Lower leg skin (tissue), 4 donors: ENCODE measurements around the gene CARMIL3. TPM values are rescaled to one million over a fixed set of nuclear protein-coding genes. Genes with fewer than 3 reads are reported as not detected.

ENCODE experiments used
- DNase-seq, 2 donors: peaks; one replicate each; pipeline ENCODE4 v3.0.0-alpha.2; 2019; ENCODE audit warnings: low spot score in 2 of 2
- H3K4me3 ChIP-seq: fragments of 200-600 bp; sonication (generic); 2 replicates; pipeline ENCODE4 v1.5.1; 2017; ENCODE audit warnings: mild to moderate bottlenecking, low read depth; ENCODE audit not compliant: poor library complexity, severe bottlenecking
- CTCF ChIP-seq, 3 donors: fragments of 450-650 bp; IDR thresholded peaks; one replicate each; pipeline ENCODE4 v1.5.1; 2016; ENCODE audit warnings: antibody characterized with exemption in 3 of 3, mild to moderate bottlenecking in 3 of 3, moderate library complexity in 2 of 3
- POLR2A ChIP-seq, 2 donors: fragments of 450-650 bp; IDR thresholded peaks; one replicate each; pipeline ENCODE4 v1.6.1; 2016 to 2017; ENCODE audit warnings: antibody characterized with exemption in 2 of 2, mild to moderate bottlenecking in 1 of 2, moderate library complexity in 1 of 2
- WGBS, 2 donors: methylation state at CpG; one replicate each; pipeline ENCODE4 v1.1.5; 2018; 5-methylcytosine and 5-hydroxymethylcytosine counted together
- intact Hi-C: fragments of 100-400 bp; cut with DNase I; formaldehyde crosslinking; loops from one replicate; pipeline ENCODE4 v1.15.0; 2023; ENCODE audit warnings: low total_unique reads
- total RNA-seq, 4 donors: library from RNA; depleted of rRNA; stranded (reverse); fragments of >200 nt; gene quantifications; one replicate each; pipeline ENCODE4 v1.1.0, GENCODE V29; 2016

Gene CARMIL3
- total RNA-seq, 4 donors from 2014 or later, result 2.8 to 7.6 (median 5.2) TPM

GRCh38 chr14:24113801-24114531 lies 62.2 kb downstream of the CARMIL3 start:
- peak overlapping the region; percentile 66 for H3K4me3 ChIP-seq
- WGBS, 2 donors, result 0% methylated on average over 38 to 42 of the region's 42 CpGs
- peak in 1 of 3 donors; percentile 11 for TF ChIP-seq CTCF (IDR thresholded peaks at IDR 0.05)
- no peak for TF ChIP-seq POLR2A (IDR thresholded peaks at IDR 0.05)
- intact Hi-C loops, result loop anchor here (2.0 kb wide), 1 partner anchor 27 kb away; the partner anchor contains the start of gene EMC9
- peak; percentile 87 to 97 for DNase-seq

DNA sequence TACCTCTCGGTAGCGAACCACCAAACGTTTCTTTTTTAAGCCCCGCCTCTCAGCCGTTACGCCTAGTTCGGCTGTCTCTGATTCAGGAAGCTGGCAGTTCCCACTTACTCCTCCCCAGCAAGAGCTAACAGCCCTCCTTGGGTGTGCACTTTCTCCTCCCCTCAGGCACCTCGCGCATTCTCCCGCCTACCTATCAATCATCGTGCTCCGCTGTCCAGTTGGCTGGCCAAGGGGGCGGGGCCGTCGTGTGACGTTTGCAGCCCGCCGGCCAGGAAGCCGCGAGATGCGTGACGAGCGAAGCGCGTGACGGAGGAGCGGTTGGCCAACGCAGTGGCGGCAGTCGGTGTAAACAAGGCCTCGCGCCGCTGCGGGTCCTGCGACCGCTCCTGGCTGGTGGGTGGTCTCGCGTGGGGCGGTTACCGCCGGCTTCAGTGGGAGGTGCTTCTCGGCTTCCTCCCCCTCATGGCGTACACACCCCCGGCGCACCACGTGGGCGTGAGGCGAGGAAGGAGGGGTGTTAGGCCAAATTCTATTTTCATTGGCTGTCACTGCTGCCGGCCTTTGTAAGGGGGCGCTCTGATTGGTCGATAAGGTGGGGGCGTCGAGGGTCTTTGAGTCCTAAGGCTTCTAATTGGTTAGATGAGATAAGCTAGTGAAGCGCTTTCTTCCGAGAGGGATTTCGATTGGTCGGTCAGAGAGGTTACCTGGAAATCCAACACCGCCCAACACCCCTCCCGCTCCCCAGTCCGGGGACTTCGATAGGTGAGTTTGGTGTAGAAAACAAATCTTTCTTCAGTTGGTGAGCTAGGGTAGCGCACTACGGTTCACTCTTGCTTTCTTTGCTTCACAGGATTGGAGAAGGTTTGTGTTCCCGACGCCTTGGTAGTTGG lies 63.0 kb downstream of the CARMIL3 start, which contains the start of the genes DCAF11 and NRL:
Gene DCAF11, plus strand, starts transcription at position 246 of the 890 bp plus-strand sequence. CDS start 818 bp downstream, outside the sequence.
Gene NRL, minus strand, starts transcription at position 418 of the 890 bp plus-strand sequence. CDS start 32,101 bp downstream, outside the sequence.
- H3K4me3 ChIP-seq, result peak within 1 kb of the TSS; percentile 66
- intact Hi-C loops, result no loop called here
- TF ChIP-seq POLR2A (IDR thresholded peaks at IDR 0.05) (no peak), CTCF (IDR thresholded peaks at IDR 0.05) (peak in 1 of 3 donors; percentile 90)
- 0 to 1% methylated on average over 44 to 64 of the region's 65 CpGs for WGBS, 2 donors
- DNase-seq, result peak; percentile 99 to 100

- peak overlapping the region; percentile 47 for H3K4me3 ChIP-seq
- DNase-seq, result no peak
- TF ChIP-seq CTCF (IDR thresholded peaks at IDR 0.05) (no peak), POLR2A (IDR thresholded peaks at IDR 0.05) (no peak)
- WGBS, 2 donors, result 2 to 4% methylated on average over 14 of the region's 14 CpGs
- intact Hi-C loops, result no loop called here
These were observed 63.8 kb downstream of the CARMIL3 start for GRCh38 chr14:24115422-24116127.

GRCh38 chr14:24116128-24116814 lies 64.5 kb downstream of the CARMIL3 start:
- no peak overlapping the region for H3K4me3 ChIP-seq
- intact Hi-C loops, result no loop called here
- TF ChIP-seq CTCF (IDR thresholded peaks at IDR 0.05) (no peak), POLR2A (IDR thresholded peaks at IDR 0.05) (no peak)
- DNase-seq, result no peak
- WGBS, 2 donors, result 81% methylated on average over 6 of the region's 6 CpGs

GRCh38 chr14:24117179-24117578 lies 65.4 kb downstream of the CARMIL3 start:
- intact Hi-C loops, result no loop called here
- no peak for TF ChIP-seq POLR2A (IDR thresholded peaks at IDR 0.05)
- TF ChIP-seq CTCF (IDR thresholded peaks at IDR 0.05), result no peak
- DNase-seq, result no peak
- no peak overlapping the region for H3K4me3 ChIP-seq
- 86 to 91% methylated on average over 6 of the region's 6 CpGs for WGBS, 2 donors
